Measurements from ENCODE around the gene NAAA. TPM values are rescaled to one million over a fixed set of nuclear protein-coding genes. Genes with fewer than 3 reads are reported as not detected.

The NAAA gene
- polyA plus RNA-seq, 2 of the 4 experiments (the other 2 are of a cell fraction) = 23.7 to 31.8 TPM

- TF ChIP-seq E2F6 (IDR thresholded peaks at IDR 0.05; ENCODE audit: borderline replicate concordance, low read depth) = no peak
- no peak for TF ChIP-seq ESRRA (IDR thresholded peaks at IDR 0.05; ENCODE audit: borderline replicate concordance, low read length)
- no peak for TF ChIP-seq POLR2AphosphoS2 (conservative IDR thresholded peaks at IDR 0.05; ENCODE audit: low read length)
- no peak for TF ChIP-seq RCOR1 (IDR thresholded peaks at IDR 0.05; ENCODE audit: low read depth, low read length)
- peak; percentile 57 for TF ChIP-seq CTCF (IDR thresholded peaks at IDR 0.05)
Measured at GRCh38 chr4:75895744-75896314, 45.0 kb downstream of the NAAA start (continued).

GRCh38 chr4:75892508-75892907, 48.3 kb downstream of the NAAA start:
- Histone ChIP-seq H3K4me1 (no peaks in the 10 kb centered on the region), H3K4me2 (no peak overlapping the region), H3K4me3 (no peak overlapping the region), H3K9me3 (no peaks in the 10 kb centered on the region), H3K27ac (no peak overlapping the region)
- no peak for FAIRE-seq
- no peak for TF ChIP-seq HES2 (IDR thresholded peaks at IDR 0.05)
- no peak for TF ChIP-seq USF2 (IDR thresholded peaks at IDR 0.05)
- TF ChIP-seq CBX8 (IDR thresholded peaks at IDR 0.05) = no peak
- TF ChIP-seq RARB (CRISPR knock-in tag; IDR thresholded peaks at IDR 0.05) = no peak
- no peak for TF ChIP-seq RAD21 (conservative IDR thresholded peaks at IDR 0.05 in 1 of 2, IDR thresholded peaks at IDR 0.05 in 1 of 2)
- TF ChIP-seq FOSB (CRISPR knock-in tag; IDR thresholded peaks at IDR 0.05) = no peak
- TF ChIP-seq BCL3 (IDR thresholded peaks at IDR 0.05) = no peak
- no peak for TF ChIP-seq CBX2 (IDR thresholded peaks at IDR 0.05; ENCODE audit: borderline replicate concordance, low read depth)
- TF ChIP-seq ATOH8 (CRISPR knock-in tag; IDR thresholded peaks at IDR 0.05; ENCODE audit: low read depth) = no peak
- no peak for TF ChIP-seq MAX (IDR thresholded peaks at IDR 0.05)
- no peak for TF ChIP-seq CEBPB (IDR thresholded peaks at IDR 0.05)
- TF ChIP-seq HDAC2 (IDR thresholded peaks at IDR 0.05) = no peak
- TF ChIP-seq EHMT2 (IDR thresholded peaks at IDR 0.05; ENCODE audit: low read depth) = no peak
- TF ChIP-seq RCOR1 (IDR thresholded peaks at IDR 0.05; ENCODE audit: low read depth, low read length) = no peak
- TF ChIP-seq E2F6 (IDR thresholded peaks at IDR 0.05; ENCODE audit: borderline replicate concordance, low read depth) = no peak
- TF ChIP-seq JUNB (IDR thresholded peaks at IDR 0.05) = no peak
- no peak for TF ChIP-seq NFE2L2 (conservative IDR thresholded peaks at IDR 0.05; ENCODE audit: low read length)
- TF ChIP-seq HOXB5 (CRISPR knock-in tag; IDR thresholded peaks at IDR 0.05) = no peak
- no peak for TF ChIP-seq JUN (IDR thresholded peaks at IDR 0.05)
- CTCF ChIA-PET = interaction anchor here (0.6 to 3.3 kb wide), 4 partner anchors 23 to 475 kb away, joined by 3 to 9 read pairs (median 3); no protein-coding TSS in a partner anchor
- DNase-seq (ENCODE audit: low read depth in 1 of 2, low spot score in 1 of 2) = peak; percentile 5 to 22
- POLR2A ChIA-PET = no interaction called here
- 42% methylated on average over 3 of the region's 3 CpGs for WGBS (ENCODE audit: missing lambda C conversion rate)
- peak; percentile 61 to 86; a peak in 3 of 6 replicates for ATAC-seq

Measured in A549 (cell line).